ENCODE results near the gene ALDH3B2. TPM values are rescaled to one million over a fixed set of nuclear protein-coding genes. Genes with fewer than 3 reads are reported as not detected.

The ALDH3B2 gene
- total RNA-seq, 1 experiment from 2014 or later: not detected

DNA sequence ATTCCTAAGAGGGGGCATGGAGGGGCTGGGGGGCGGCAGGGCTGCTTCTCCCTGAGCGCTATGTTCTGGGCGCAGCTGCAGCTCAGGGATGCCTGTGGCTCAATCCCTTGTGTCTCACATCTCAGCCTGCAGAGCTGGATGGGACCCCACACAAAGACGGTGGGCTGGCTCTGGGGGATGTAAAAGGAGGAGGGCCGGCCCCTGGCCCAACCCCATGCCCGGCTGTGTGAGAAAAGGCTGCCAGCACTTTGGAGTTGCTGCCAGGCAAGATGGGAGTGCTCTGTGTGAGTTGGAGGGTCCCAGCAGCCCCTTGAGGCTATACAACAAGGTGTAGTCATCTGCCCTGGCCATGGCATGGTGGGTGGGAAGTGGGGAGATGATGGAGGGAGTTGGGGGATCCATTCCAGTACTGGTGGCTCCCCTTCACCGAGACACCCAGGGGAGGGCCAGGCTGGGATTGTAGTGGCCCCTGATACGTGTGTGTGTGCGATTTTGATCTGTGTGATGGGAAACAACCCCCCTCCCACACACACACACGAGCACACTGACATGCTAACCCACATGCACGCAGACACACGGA, 33.6 kb downstream of the ALDH3B2 start:
- Histone ChIP-seq H3K4me3 (replicated peaks in 1 of 2; ENCODE audit: low read depth in 1 of 2, low read length in 2 of 2) (no peak overlapping the region), H3K4me1 (ENCODE audit: control insufficient read depth in 1 of 2, insufficient read depth in 2 of 2, low read length in 2 of 2) (no peaks in the 10 kb centered on the region), H3K9me3 (ENCODE audit: control insufficient read depth in 1 of 2, insufficient read depth in 1 of 2, low read depth in 1 of 2, low read length in 2 of 2) (no peaks in the 10 kb centered on the region; a peak in 2 of 4 replicates), H2AFZ (ENCODE audit: low read depth, low read length, poor library complexity, severe bottlenecking) (no peak overlapping the region), H3K79me2 (ENCODE audit: insufficient read depth, low read length) (no peaks in the 10 kb centered on the region), H3K27ac (ENCODE audit: low read depth, low read length) (no peak overlapping the region), H4K20me1 (ENCODE audit: insufficient read depth) (no peaks in the 10 kb centered on the region), H3K9me2 (ENCODE audit: insufficient read depth) (no peaks in the 10 kb centered on the region), H3K9ac (ENCODE audit: low read length) (no peak overlapping the region), H3K4me2 (ENCODE audit: low read length) (no peak overlapping the region), H3K27me3 (ENCODE audit: insufficient read depth, low read length) (no peaks in the 10 kb centered on the region), H3K36me3 (ENCODE audit: control insufficient read depth in 1 of 2, insufficient read depth in 2 of 2, low read length in 2 of 2) (no peaks in the 10 kb centered on the region)
- intact Hi-C loops (cut with micrococcal nuclease): loop anchor here (10.0 kb wide), 1 partner anchor 164 kb away; no protein-coding TSS in a partner anchor
- no peak for ATAC-seq
- BruUV-seq (replicated peaks): no TSS peak
- ChIA-PET RAD21 (ENCODE audit: low non-redundant PET in 1 of 2, low total read pairs in 2 of 2, uncharacterized antibody in 2 of 2, unreplicated experiment in 2 of 2) (no interaction called here), POLR2A (no interaction called here), CTCF (interaction anchor here (3.6 kb wide), 1 partner anchor 11 kb away, joined by 10 read pairs; the partner anchor contains the start of gene NUDT8)
- no peak for DNase-seq (ENCODE audit: low read depth, low spot score)
- TF ChIP-seq, protein P1, sequence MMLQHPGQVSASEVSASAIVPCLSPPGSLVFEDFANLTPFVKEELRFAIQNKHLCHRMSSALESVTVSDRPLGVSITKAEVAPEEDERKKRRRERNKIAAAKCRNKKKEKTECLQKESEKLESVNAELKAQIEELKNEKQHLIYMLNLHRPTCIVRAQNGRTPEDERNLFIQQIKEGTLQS (IDR thresholded peaks at IDR 0.05): no peak

DNA sequence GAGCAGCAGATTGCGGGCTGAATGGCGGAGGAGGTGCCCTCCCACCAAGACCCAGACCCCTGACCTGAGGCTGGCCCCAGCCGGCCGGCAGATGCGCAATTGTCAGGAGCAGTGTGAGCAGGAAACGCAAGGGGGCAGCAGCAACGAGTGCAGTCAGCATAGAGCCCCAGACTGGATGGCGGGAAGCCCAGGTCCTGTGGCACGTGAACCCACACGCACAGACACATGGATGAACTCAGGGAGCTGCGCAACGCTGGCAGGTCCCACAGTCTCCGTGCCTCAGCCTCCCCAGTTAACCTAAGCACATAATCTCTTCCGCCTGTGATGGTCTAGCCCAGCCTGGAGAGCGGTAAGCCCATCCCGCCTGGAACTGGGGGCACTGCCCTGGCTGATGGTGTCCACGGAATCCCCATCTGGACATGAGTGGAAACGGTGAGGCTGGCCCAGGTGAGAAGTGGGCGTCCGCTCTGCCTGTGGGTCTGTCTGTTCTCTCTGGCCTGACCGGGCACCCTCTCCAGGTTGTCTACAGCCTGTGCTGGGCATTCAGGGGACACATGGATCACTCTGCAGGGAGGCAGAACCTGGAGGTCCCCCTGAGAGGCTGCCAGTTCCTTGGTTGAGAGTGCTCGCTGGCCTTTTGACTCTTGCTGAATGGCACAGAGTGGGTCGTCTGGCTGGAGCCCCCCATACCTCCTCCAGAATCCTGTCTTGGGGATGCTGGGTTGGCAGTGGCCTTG, 34.2 kb downstream of the ALDH3B2 start:
- Histone ChIP-seq H3K27ac (ENCODE audit: low read depth, low read length) (no peak overlapping the region), H3K9me2 (ENCODE audit: insufficient read depth) (no peaks in the 10 kb centered on the region), H3K4me1 (ENCODE audit: control insufficient read depth in 1 of 2, insufficient read depth in 2 of 2, low read length in 2 of 2) (no peaks in the 10 kb centered on the region), H3K27me3 (ENCODE audit: insufficient read depth, low read length) (no peaks in the 10 kb centered on the region), H3K9me3 (ENCODE audit: control insufficient read depth in 1 of 2, insufficient read depth in 1 of 2, low read depth in 1 of 2, low read length in 2 of 2) (no peaks in the 10 kb centered on the region; a peak in 2 of 4 replicates), H3K36me3 (ENCODE audit: control insufficient read depth in 1 of 2, insufficient read depth in 2 of 2, low read length in 2 of 2) (no peaks in the 10 kb centered on the region), H3K4me3 (replicated peaks in 1 of 2; ENCODE audit: low read depth in 1 of 2, low read length in 2 of 2) (no peak overlapping the region), H4K20me1 (ENCODE audit: insufficient read depth) (no peaks in the 10 kb centered on the region), H3K79me2 (ENCODE audit: insufficient read depth, low read length) (no peaks in the 10 kb centered on the region), H3K9ac (ENCODE audit: low read length) (no peak overlapping the region), H2AFZ (ENCODE audit: low read depth, low read length, poor library complexity, severe bottlenecking) (no peak overlapping the region), H3K4me2 (ENCODE audit: low read length) (no peak overlapping the region)
- RAD21 ChIA-PET (ENCODE audit: low non-redundant PET in 1 of 2, low total read pairs in 2 of 2, uncharacterized antibody in 2 of 2, unreplicated experiment in 2 of 2): no interaction called here
- POLR2A ChIA-PET: no interaction called here
- BruUV-seq (replicated peaks): no TSS peak
- DNase-seq (ENCODE audit: low read depth, low spot score): peak; percentile 36
- intact Hi-C loops (cut with micrococcal nuclease): loop anchor here (10.0 kb wide), 1 partner anchor 165 kb away; no protein-coding TSS in a partner anchor
- ATAC-seq: peak; percentile 93
- CTCF ChIA-PET: interaction anchor here (3.6 kb wide), 1 partner anchor 10 kb away, joined by 10 read pairs; the partner anchor contains the start of gene NUDT8
- no peak for TF ChIP-seq EGR1 (IDR thresholded peaks at IDR 0.05; ENCODE audit: low read depth)
- no peak for TF ChIP-seq SRF (IDR thresholded peaks at IDR 0.05; ENCODE audit: low read depth)
- TF ChIP-seq POLR2AphosphoS5 (IDR thresholded peaks at IDR 0.05; ENCODE audit: low read depth, low read length): no peak
- TF ChIP-seq TCF7L2 (IDR thresholded peaks at IDR 0.05; ENCODE audit: borderline replicate concordance, extremely low read depth, insufficient read depth, insufficient read length): no peak
- no peak for TF ChIP-seq ELF1 (IDR thresholded peaks at IDR 0.05; ENCODE audit: borderline replicate concordance, low read depth)
- TF ChIP-seq, protein P2, sequence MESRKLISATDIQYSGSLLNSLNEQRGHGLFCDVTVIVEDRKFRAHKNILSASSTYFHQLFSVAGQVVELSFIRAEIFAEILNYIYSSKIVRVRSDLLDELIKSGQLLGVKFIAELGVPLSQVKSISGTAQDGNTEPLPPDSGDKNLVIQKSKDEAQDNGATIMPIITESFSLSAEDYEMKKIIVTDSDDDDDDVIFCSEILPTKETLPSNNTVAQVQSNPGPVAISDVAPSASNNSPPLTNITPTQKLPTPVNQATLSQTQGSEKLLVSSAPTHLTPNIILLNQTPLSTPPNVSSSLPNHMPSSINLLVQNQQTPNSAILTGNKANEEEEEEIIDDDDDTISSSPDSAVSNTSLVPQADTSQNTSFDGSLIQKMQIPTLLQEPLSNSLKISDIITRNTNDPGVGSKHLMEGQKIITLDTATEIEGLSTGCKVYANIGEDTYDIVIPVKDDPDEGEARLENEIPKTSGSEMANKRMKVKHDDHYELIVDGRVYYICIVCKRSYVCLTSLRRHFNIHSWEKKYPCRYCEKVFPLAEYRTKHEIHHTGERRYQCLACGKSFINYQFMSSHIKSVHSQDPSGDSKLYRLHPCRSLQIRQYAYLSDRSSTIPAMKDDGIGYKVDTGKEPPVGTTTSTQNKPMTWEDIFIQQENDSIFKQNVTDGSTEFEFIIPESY (IDR thresholded peaks at IDR 0.05; ENCODE audit: extremely low read depth, insufficient replicate concordance, low read length): no peak
- no peak for TF ChIP-seq ZNF274 (IDR thresholded peaks at IDR 0.05; ENCODE audit: low read depth, low read length)
- TF ChIP-seq, protein P3, sequence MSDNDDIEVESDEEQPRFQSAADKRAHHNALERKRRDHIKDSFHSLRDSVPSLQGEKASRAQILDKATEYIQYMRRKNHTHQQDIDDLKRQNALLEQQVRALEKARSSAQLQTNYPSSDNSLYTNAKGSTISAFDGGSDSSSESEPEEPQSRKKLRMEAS (IDR thresholded peaks at IDR 0.05): peak; percentile 98
- TF ChIP-seq, protein P4, sequence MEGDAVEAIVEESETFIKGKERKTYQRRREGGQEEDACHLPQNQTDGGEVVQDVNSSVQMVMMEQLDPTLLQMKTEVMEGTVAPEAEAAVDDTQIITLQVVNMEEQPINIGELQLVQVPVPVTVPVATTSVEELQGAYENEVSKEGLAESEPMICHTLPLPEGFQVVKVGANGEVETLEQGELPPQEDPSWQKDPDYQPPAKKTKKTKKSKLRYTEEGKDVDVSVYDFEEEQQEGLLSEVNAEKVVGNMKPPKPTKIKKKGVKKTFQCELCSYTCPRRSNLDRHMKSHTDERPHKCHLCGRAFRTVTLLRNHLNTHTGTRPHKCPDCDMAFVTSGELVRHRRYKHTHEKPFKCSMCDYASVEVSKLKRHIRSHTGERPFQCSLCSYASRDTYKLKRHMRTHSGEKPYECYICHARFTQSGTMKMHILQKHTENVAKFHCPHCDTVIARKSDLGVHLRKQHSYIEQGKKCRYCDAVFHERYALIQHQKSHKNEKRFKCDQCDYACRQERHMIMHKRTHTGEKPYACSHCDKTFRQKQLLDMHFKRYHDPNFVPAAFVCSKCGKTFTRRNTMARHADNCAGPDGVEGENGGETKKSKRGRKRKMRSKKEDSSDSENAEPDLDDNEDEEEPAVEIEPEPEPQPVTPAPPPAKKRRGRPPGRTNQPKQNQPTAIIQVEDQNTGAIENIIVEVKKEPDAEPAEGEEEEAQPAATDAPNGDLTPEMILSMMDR (IDR thresholded peaks at IDR 0.05 in 2 of 3, conservative IDR thresholded peaks at IDR 0.05 in 1 of 3; ENCODE audit: borderline replicate concordance in 1 of 3, insufficient read depth in 1 of 3, low read depth in 2 of 3, low read length in 2 of 3): peak; percentile 64 to 75 (median 68); a peak in 5 of 6 replicates
- no peak for TF ChIP-seq EZH2phosphoT487 (IDR thresholded peaks at IDR 0.05; ENCODE audit: borderline replicate concordance)
- peak; percentile 55 for TF ChIP-seq RAD21 (IDR thresholded peaks at IDR 0.05; ENCODE audit: low read depth)
- TF ChIP-seq FOSL1 (IDR thresholded peaks at IDR 0.05; ENCODE audit: low read depth): no peak
- no peak for TF ChIP-seq CBX3 (IDR thresholded peaks at IDR 0.05; ENCODE audit: low read depth)

Data from HCT116 (cell line).